OCI-LY3 (cell line): Measurements from ENCODE around the gene TALDO1.

Experiments used
- CTCF ChIP-seq: fragments of 200-600, 300-600 bp; sonication (generic); IDR thresholded peaks from 2 replicates; pipeline ENCODE4 v1.5.1; 2014; ENCODE audit warnings: antibody characterized with exemption, low read length, low read depth
- EZH2phosphoT487 ChIP-seq: fragments of 200-600 bp; shearing (Covaris generic); IDR thresholded peaks from 2 replicates; pipeline ENCODE4 v1.6.1; 2018; ENCODE audit warnings: antibody characterized with exemption, mixed run types, low read depth

GRCh38 chr11:791658-792534, 44.6 kb downstream of the TALDO1 start:
- no peak for TF ChIP-seq CTCF
- no peak for TF ChIP-seq EZH2phosphoT487
